ENCODE results near the gene PRKAR2B.

Gene PRKAR2B

GRCh38 chr7:107172276-107173032 lies 127.9 kb downstream of the PRKAR2B start:
- ChIA-PET CTCF (interaction anchor here (0.6 kb wide), 1 partner anchor 35 kb away, joined by 4 read pairs; no protein-coding TSS in a partner anchor), POLR2A (no interaction called here)
- no peak for DNase-seq (ENCODE audit: extremely low spot score)
- TF ChIP-seq BHLHE40 (IDR thresholded peaks at IDR 0.05; ENCODE audit: borderline replicate concordance) (no peak), SP1 (IDR thresholded peaks at IDR 0.05) (no peak), ZNF384 (IDR thresholded peaks at IDR 0.05) (no peak), SUZ12 (IDR thresholded peaks at IDR 0.05) (no peak), CTBP1 (IDR thresholded peaks at IDR 0.05; ENCODE audit: borderline replicate concordance) (no peak), FOXM1 (IDR thresholded peaks at IDR 0.05; ENCODE audit: borderline replicate concordance) (no peak), L3MBTL2 (conservative IDR thresholded peaks at IDR 0.05) (no peak), ARNT (IDR thresholded peaks at IDR 0.05) (no peak), ELF4 (IDR thresholded peaks at IDR 0.05) (no peak), TARDBP (IDR thresholded peaks at IDR 0.05) (no peak), LEF1 (IDR thresholded peaks at IDR 0.05; ENCODE audit: borderline replicate concordance) (no peak), NFRKB (IDR thresholded peaks at IDR 0.05) (no peak), FOXK2 (IDR thresholded peaks at IDR 0.05) (no peak)
- TF ChIP-seq, protein P1, sequence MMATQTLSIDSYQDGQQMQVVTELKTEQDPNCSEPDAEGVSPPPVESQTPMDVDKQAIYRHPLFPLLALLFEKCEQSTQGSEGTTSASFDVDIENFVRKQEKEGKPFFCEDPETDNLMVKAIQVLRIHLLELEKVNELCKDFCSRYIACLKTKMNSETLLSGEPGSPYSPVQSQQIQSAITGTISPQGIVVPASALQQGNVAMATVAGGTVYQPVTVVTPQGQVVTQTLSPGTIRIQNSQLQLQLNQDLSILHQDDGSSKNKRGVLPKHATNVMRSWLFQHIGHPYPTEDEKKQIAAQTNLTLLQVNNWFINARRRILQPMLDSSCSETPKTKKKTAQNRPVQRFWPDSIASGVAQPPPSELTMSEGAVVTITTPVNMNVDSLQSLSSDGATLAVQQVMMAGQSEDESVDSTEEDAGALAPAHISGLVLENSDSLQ (IDR thresholded peaks at IDR 0.05): no peak

DNA sequence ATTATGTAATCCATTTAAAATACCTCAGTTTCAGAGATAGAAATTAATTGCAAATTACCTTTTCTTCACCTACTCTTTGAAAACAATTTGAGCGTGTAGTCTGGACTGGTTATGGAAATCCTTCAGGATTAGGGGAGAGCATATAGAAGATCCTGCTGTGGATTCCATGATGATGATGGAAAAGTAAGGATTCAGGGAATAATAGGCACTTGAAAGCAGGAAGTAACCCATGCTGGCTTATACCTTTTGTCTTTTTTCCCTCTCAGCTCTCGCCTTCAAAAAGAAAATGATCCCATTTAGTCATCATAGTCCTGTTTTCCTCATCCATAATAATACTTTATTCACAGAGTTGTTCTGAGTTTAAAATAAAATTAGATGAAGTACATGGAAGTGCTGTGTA lies 128.7 kb downstream of the PRKAR2B start:
- ChIA-PET CTCF (no interaction called here), POLR2A (no interaction called here)
- TF ChIP-seq CTBP1 (IDR thresholded peaks at IDR 0.05; ENCODE audit: borderline replicate concordance): no peak
- TF ChIP-seq NFRKB (IDR thresholded peaks at IDR 0.05): no peak
- no peak for TF ChIP-seq BHLHE40 (IDR thresholded peaks at IDR 0.05; ENCODE audit: borderline replicate concordance)
- TF ChIP-seq L3MBTL2 (conservative IDR thresholded peaks at IDR 0.05): no peak
- no peak for TF ChIP-seq SP1 (IDR thresholded peaks at IDR 0.05)
- TF ChIP-seq FOXA1 (IDR thresholded peaks at IDR 0.05): no peak
- no peak for TF ChIP-seq HDGF (IDR thresholded peaks at IDR 0.05; ENCODE audit: borderline replicate concordance)
- no peak for TF ChIP-seq ZNF384 (IDR thresholded peaks at IDR 0.05)
- no peak for TF ChIP-seq ARNT (IDR thresholded peaks at IDR 0.05)
- TF ChIP-seq ELF4 (IDR thresholded peaks at IDR 0.05): no peak
- no peak for DNase-seq (ENCODE audit: extremely low spot score)

DNA sequence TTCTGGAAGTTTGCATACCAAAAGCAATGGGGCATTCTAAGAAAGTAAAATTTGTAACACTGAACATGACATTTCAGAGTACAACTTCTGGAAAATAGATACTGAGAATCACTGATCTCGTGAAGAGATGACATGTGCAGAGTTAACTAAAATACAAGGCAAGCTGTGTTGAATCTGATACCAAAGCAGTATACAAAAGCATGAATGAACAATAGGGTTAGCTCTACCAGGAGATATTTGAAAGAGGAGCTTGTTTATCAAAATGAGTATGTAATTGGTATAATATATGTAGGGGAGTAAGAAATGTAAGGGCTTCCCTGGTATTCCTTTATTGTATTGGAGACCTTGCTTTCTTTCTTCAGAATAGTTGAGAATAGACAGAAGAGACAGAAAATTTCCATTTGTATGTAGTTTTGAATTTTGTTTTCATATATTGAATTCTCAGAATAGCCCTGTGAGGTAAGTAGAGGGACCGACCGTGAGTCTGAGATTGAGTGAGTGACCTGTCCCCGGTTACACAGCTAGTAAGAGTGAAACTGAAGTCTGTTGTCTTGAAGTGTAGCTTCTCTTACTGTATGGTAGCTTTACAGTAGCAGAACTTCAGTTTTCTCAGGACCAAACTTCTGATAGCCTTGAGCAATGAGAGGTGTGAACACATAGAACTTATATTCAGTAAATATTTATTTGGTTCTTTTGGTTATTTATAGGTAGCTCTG lies 129.3 kb downstream of the PRKAR2B start:
- ChIA-PET POLR2A (no interaction called here), CTCF (no interaction called here)
- TF ChIP-seq BHLHE40 (IDR thresholded peaks at IDR 0.05; ENCODE audit: borderline replicate concordance) (no peak), CTBP1 (IDR thresholded peaks at IDR 0.05; ENCODE audit: borderline replicate concordance) (no peak), NFRKB (IDR thresholded peaks at IDR 0.05) (no peak), SUZ12 (IDR thresholded peaks at IDR 0.05) (no peak), SP1 (IDR thresholded peaks at IDR 0.05) (no peak), TARDBP (IDR thresholded peaks at IDR 0.05) (no peak), ELF4 (IDR thresholded peaks at IDR 0.05) (no peak), LEF1 (IDR thresholded peaks at IDR 0.05; ENCODE audit: borderline replicate concordance) (no peak), FOXM1 (IDR thresholded peaks at IDR 0.05; ENCODE audit: borderline replicate concordance) (no peak), HDGF (IDR thresholded peaks at IDR 0.05; ENCODE audit: borderline replicate concordance) (no peak), L3MBTL2 (conservative IDR thresholded peaks at IDR 0.05) (no peak), FOXA1 (IDR thresholded peaks at IDR 0.05) (no peak)
- TF ChIP-seq, protein P1 (IDR thresholded peaks at IDR 0.05): no peak
- DNase-seq (ENCODE audit: extremely low spot score): no peak

- no peak for DNase-seq (ENCODE audit: extremely low spot score)
- POLR2A ChIA-PET: interaction anchor here (1.4 kb wide), 1 partner anchor 11 kb away, joined by 7 read pairs; the partner anchor contains the start of gene HBP1
- TF ChIP-seq SUZ12 (IDR thresholded peaks at IDR 0.05): no peak
- TF ChIP-seq NFRKB (IDR thresholded peaks at IDR 0.05): no peak
- TF ChIP-seq LEF1 (IDR thresholded peaks at IDR 0.05; ENCODE audit: borderline replicate concordance): no peak
- no peak for TF ChIP-seq L3MBTL2 (conservative IDR thresholded peaks at IDR 0.05)
- no peak for TF ChIP-seq ARNT (IDR thresholded peaks at IDR 0.05)
- CTCF ChIA-PET: no interaction called here
These were observed 135.0 kb downstream of the PRKAR2B start for GRCh38 chr7:107179326-107180164.

GRCh38 chr7:107180378-107180777 lies 135.9 kb downstream of the PRKAR2B start:
- ChIA-PET POLR2A (interaction anchor here (1.4 kb wide), 1 partner anchor 12 kb away, joined by 7 read pairs; the partner anchor contains the start of gene HBP1), CTCF (no interaction called here)
- no peak for TF ChIP-seq HDGF (IDR thresholded peaks at IDR 0.05; ENCODE audit: borderline replicate concordance)
- no peak for TF ChIP-seq NFRKB (IDR thresholded peaks at IDR 0.05)
- TF ChIP-seq ARNT (IDR thresholded peaks at IDR 0.05): no peak
- TF ChIP-seq FOXK2 (IDR thresholded peaks at IDR 0.05): no peak
- no peak for TF ChIP-seq SP1 (IDR thresholded peaks at IDR 0.05)
- no peak for TF ChIP-seq BHLHE40 (IDR thresholded peaks at IDR 0.05; ENCODE audit: borderline replicate concordance)
- TF ChIP-seq L3MBTL2 (conservative IDR thresholded peaks at IDR 0.05): no peak
- TF ChIP-seq FOXA1 (IDR thresholded peaks at IDR 0.05): no peak
- no peak for TF ChIP-seq LEF1 (IDR thresholded peaks at IDR 0.05; ENCODE audit: borderline replicate concordance)
- TF ChIP-seq, protein P1 (IDR thresholded peaks at IDR 0.05): no peak
- TF ChIP-seq CTBP1 (IDR thresholded peaks at IDR 0.05; ENCODE audit: borderline replicate concordance): no peak
- no peak for TF ChIP-seq ZNF384 (IDR thresholded peaks at IDR 0.05)
- no peak for TF ChIP-seq ELF4 (IDR thresholded peaks at IDR 0.05)
- no peak for TF ChIP-seq FOXM1 (IDR thresholded peaks at IDR 0.05; ENCODE audit: borderline replicate concordance)
- TF ChIP-seq TARDBP (IDR thresholded peaks at IDR 0.05): no peak
- no peak for TF ChIP-seq SUZ12 (IDR thresholded peaks at IDR 0.05)
- no peak for DNase-seq (ENCODE audit: extremely low spot score)

Data from HEK293T (cell line).